Measurements from ENCODE around the gene GTF2A1L.

DNA sequence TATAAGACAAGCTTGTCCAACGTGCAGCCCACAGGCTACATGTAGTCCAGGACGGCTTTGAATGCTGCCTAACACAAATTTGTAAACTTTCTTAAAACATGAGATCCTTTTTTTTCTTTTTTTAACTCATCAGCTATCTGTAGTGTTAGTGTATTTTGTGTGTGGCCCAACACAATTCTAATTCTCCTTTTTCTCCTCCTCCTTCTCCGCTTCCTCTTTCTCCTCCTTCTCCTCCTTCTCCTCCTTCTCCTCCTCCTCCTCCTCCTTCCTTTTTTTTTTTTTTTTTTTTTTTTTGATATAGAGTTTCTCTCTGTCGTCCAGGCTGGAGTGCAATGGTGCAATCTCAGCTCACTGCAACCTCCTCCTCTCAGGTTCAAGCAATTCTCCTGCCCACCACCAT lies 39.3 kb upstream of the GTF2A1L start:
- TF ChIP-seq, protein P1, sequence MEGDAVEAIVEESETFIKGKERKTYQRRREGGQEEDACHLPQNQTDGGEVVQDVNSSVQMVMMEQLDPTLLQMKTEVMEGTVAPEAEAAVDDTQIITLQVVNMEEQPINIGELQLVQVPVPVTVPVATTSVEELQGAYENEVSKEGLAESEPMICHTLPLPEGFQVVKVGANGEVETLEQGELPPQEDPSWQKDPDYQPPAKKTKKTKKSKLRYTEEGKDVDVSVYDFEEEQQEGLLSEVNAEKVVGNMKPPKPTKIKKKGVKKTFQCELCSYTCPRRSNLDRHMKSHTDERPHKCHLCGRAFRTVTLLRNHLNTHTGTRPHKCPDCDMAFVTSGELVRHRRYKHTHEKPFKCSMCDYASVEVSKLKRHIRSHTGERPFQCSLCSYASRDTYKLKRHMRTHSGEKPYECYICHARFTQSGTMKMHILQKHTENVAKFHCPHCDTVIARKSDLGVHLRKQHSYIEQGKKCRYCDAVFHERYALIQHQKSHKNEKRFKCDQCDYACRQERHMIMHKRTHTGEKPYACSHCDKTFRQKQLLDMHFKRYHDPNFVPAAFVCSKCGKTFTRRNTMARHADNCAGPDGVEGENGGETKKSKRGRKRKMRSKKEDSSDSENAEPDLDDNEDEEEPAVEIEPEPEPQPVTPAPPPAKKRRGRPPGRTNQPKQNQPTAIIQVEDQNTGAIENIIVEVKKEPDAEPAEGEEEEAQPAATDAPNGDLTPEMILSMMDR (conservative IDR thresholded peaks at IDR 0.05 in 1 of 2, IDR thresholded peaks at IDR 0.05 in 1 of 2; ENCODE audit: extremely low read depth in 1 of 2, insufficient read depth in 1 of 2, low read depth in 1 of 2, low read length in 2 of 2) = no peak
- TF ChIP-seq EZH2 (IDR thresholded peaks at IDR 0.05; ENCODE audit: borderline replicate concordance, low read length) = no peak
